Measurements from ENCODE around the gene KIAA0825. TPM values are rescaled to one million over a fixed set of nuclear protein-coding genes. Genes with fewer than 3 reads are reported as not detected.

The KIAA0825 gene
- total RNA-seq, 4 donors from 2014 or later: 1.8 to 3.4 (median 2.6) TPM

- H3K27me3 ChIP-seq: no peaks in the 10 kb centered on the region
- no peak overlapping the region for H3K4me3 ChIP-seq
- H3K27ac ChIP-seq: no peak overlapping the region
- TF ChIP-seq POLR2A (IDR thresholded peaks at IDR 0.05) (no peak), CTCF (IDR thresholded peaks at IDR 0.05) (no peak)
- no peak for DNase-seq
- intact Hi-C loops (cut with DNase I): no loop called here
- whole genome bisulfite sequencing, 2 donors: 67 to 71% methylated on average over 1 of the region's 1 CpG
- H3K36me3 ChIP-seq: no peaks in the 10 kb centered on the region
- no peaks in the 10 kb centered on the region for H3K9me3 ChIP-seq
- H3K4me1 ChIP-seq: no peaks in the 10 kb centered on the region
Measured at GRCh38 chr5:94276048-94276447, 342.4 kb downstream of the KIAA0825 start.

GRCh38 chr5:94274707-94275106, 343.7 kb downstream of the KIAA0825 start:
- intact Hi-C loops (cut with DNase I): no loop called here
- Histone ChIP-seq H3K36me3 (no peaks in the 10 kb centered on the region), H3K4me1 (no peaks in the 10 kb centered on the region), H3K27ac (no peak overlapping the region), H3K27me3 (no peaks in the 10 kb centered on the region), H3K4me3 (no peak overlapping the region), H3K9me3 (no peaks in the 10 kb centered on the region)
- 69 to 91% methylated on average over 4 of the region's 4 CpGs for WGBS, 2 donors
- DNase-seq: no peak
- TF ChIP-seq CTCF (IDR thresholded peaks at IDR 0.05) (no peak), POLR2A (IDR thresholded peaks at IDR 0.05) (no peak)

GRCh38 chr5:94268226-94268625, 350.2 kb downstream of the KIAA0825 start:
- H3K9me3 ChIP-seq: no peaks in the 10 kb centered on the region
- no peaks in the 10 kb centered on the region for H3K36me3 ChIP-seq
- intact Hi-C loops (cut with DNase I): no loop called here
- no peaks in the 10 kb centered on the region for H3K27me3 ChIP-seq
- 70 to 73% methylated on average over 3 of the region's 3 CpGs for WGBS, 2 donors
- no peak overlapping the region for H3K4me3 ChIP-seq
- no peak for TF ChIP-seq POLR2A (IDR thresholded peaks at IDR 0.05)
- DNase-seq: no peak
- no peak overlapping the region for H3K27ac ChIP-seq
- no peaks in the 10 kb centered on the region for H3K4me1 ChIP-seq

GRCh38 chr5:94267350-94267899, 351.0 kb downstream of the KIAA0825 start:
- Histone ChIP-seq H3K4me3 (no peak overlapping the region), H3K9me3 (no peaks in the 10 kb centered on the region), H3K36me3 (no peaks in the 10 kb centered on the region), H3K27me3 (no peaks in the 10 kb centered on the region), H3K27ac (no peak overlapping the region), H3K4me1 (no peaks in the 10 kb centered on the region)
- no peak for DNase-seq
- WGBS, 2 donors: 70 to 80% methylated on average over 4 of the region's 4 CpGs
- intact Hi-C loops (cut with DNase I): no loop called here
- TF ChIP-seq POLR2A (IDR thresholded peaks at IDR 0.05) (no peak), CTCF (IDR thresholded peaks at IDR 0.05) (no peak)

GRCh38 chr5:94266170-94266569, 352.2 kb downstream of the KIAA0825 start:
- Histone ChIP-seq H3K27ac (no peak overlapping the region), H3K4me1 (no peaks in the 10 kb centered on the region), H3K36me3 (no peaks in the 10 kb centered on the region), H3K9me3 (no peaks in the 10 kb centered on the region), H3K27me3 (no peaks in the 10 kb centered on the region), H3K4me3 (no peak overlapping the region)
- DNase-seq: no peak
- TF ChIP-seq CTCF (IDR thresholded peaks at IDR 0.05) (no peak), POLR2A (IDR thresholded peaks at IDR 0.05) (no peak)
- intact Hi-C loops (cut with DNase I): no loop called here

- no peak overlapping the region for H3K27ac ChIP-seq
- H3K27me3 ChIP-seq: no peaks in the 10 kb centered on the region
- H3K36me3 ChIP-seq: no peaks in the 10 kb centered on the region
- DNase-seq: no peak
- no peak overlapping the region for H3K4me3 ChIP-seq
- no peaks in the 10 kb centered on the region for H3K4me1 ChIP-seq
- intact Hi-C loops (cut with DNase I): no loop called here
- no peaks in the 10 kb centered on the region for H3K9me3 ChIP-seq
- TF ChIP-seq CTCF (IDR thresholded peaks at IDR 0.05): no peak
- no peak for TF ChIP-seq POLR2A (IDR thresholded peaks at IDR 0.05)
- 67 to 68% methylated on average over 1 of the region's 1 CpG for WGBS, 2 donors
Measured at GRCh38 chr5:94263068-94263467, 355.3 kb downstream of the KIAA0825 start.

Data from esophagus squamous epithelium (tissue), 5 donors.